Neural cell (in vitro differentiated cells): ENCODE results near the gene TBX15. TPM values are rescaled to one million over a fixed set of nuclear protein-coding genes. Genes with fewer than 3 reads are reported as not detected.

Source experiments
- H2AFZ ChIP-seq: fragments of 200-600, 300-800 bp; sonication (generic), shearing (Covaris generic); 2 replicates; pipeline ENCODE4 v1.6.0; 2014; ENCODE audit warnings: low read depth, mild to moderate bottlenecking, antibody characterized with exemption, low read length, moderate library complexity
- H3F3A ChIP-seq: fragments of 200-600 bp; shearing (Covaris generic); 2 replicates; pipeline ENCODE4 v1.6.1; 2016; ENCODE audit warnings: mild to moderate bottlenecking, moderate library complexity, mixed read lengths, antibody characterized with exemption, low read length; ENCODE audit not compliant: insufficient read depth, poor library complexity, severe bottlenecking
- H3K27ac ChIP-seq: fragments of 200-600, 300-800 bp; sonication (generic), shearing (Covaris generic); 2 replicates; pipeline ENCODE4 v1.5.1; 2014; ENCODE audit warnings: mild to moderate bottlenecking, low read length, moderate library complexity
- H3K27me3 ChIP-seq: fragments of 300-800, 200-600 bp; sonication (generic), shearing (Covaris generic); 2 replicates; pipeline ENCODE4 v1.6.0; 2014; ENCODE audit warnings: mild to moderate bottlenecking, low read depth, low read length, moderate library complexity; ENCODE audit not compliant: insufficient read depth
- H3K36me3 ChIP-seq: fragments of 300-800, 200-600 bp; sonication (generic), shearing (Covaris generic); 2 replicates; pipeline ENCODE4 v1.5.1; 2014; ENCODE audit warnings: mild to moderate bottlenecking, antibody characterized with exemption, low read length, moderate library complexity; ENCODE audit not compliant: insufficient read depth
- H3K4me2 ChIP-seq: fragments of 300-800, 200-600 bp; sonication (generic), shearing (Covaris generic); 2 replicates; pipeline ENCODE4 v1.6.0; 2014; ENCODE audit warnings: mild to moderate bottlenecking, low read length
- H3K4me3 ChIP-seq: fragments of 300-800, 200-600 bp; sonication (generic), shearing (Covaris generic); 2 replicates; pipeline ENCODE4 v1.5.1; 2014; ENCODE audit warnings: mild to moderate bottlenecking, low read length, moderate library complexity
- H3K79me2 ChIP-seq: fragments of 200-600 bp; shearing (Covaris generic); replicated peaks from 2 replicates; pipeline ENCODE4 v1.6.0; 2014; ENCODE audit warnings: mild to moderate bottlenecking, low read length, moderate library complexity; ENCODE audit not compliant: insufficient read depth
- H3K9ac ChIP-seq: fragments of 300-800, 200-600 bp; sonication (generic), shearing (Covaris generic); 2 replicates; pipeline ENCODE4 v1.6.1; 2016; ENCODE audit warnings: mild to moderate bottlenecking, low read length, mixed read lengths
- H3K9me2 ChIP-seq: fragments of 200-600 bp; shearing (Covaris generic); 2 replicates; pipeline ENCODE4 v1.6.1; 2016; ENCODE audit warnings: mild to moderate bottlenecking, low read length, mixed read lengths; ENCODE audit not compliant: insufficient read depth
- H3K9me3 ChIP-seq: fragments of 200-600, 300-800 bp; sonication (generic), shearing (Covaris generic); 2 replicates; pipeline ENCODE4 v1.6.1; 2016; ENCODE audit warnings: mild to moderate bottlenecking, mixed run types, low read length, moderate library complexity, mixed read lengths
- H4K20me1 ChIP-seq: fragments of 200-600 bp; shearing (Covaris generic); 2 replicates; pipeline ENCODE4 v1.6.1; 2016; ENCODE audit warnings: mild to moderate bottlenecking, mixed run types; ENCODE audit not compliant: insufficient read depth
- EP300 ChIP-seq: fragments of 450-650 bp; conservative IDR thresholded peaks from 2 replicates; pipeline ENCODE4 v1.6.1; 2014; ENCODE audit warnings: antibody characterized with exemption, mild to moderate bottlenecking, moderate library complexity; ENCODE audit not compliant: poor library complexity, severe bottlenecking
- EZH2 ChIP-seq: fragments of 200-600, 300-800 bp; shearing (Covaris generic), sonication (generic); IDR thresholded peaks from 2 replicates; pipeline ENCODE4 v1.6.1; 2014; ENCODE audit warnings: antibody characterized with exemption, low read length, borderline replicate concordance, mild to moderate bottlenecking; ENCODE audit not compliant: insufficient read depth, poor library complexity, severe bottlenecking
- MXI1 ChIP-seq: fragments of 450-650 bp; conservative IDR thresholded peaks from 2 replicates; pipeline ENCODE4 v1.6.1; 2014; ENCODE audit warnings: antibody characterized with exemption, mild to moderate bottlenecking; ENCODE audit not compliant: poor library complexity, severe bottlenecking
- POLR2AphosphoS5 ChIP-seq: IDR thresholded peaks from 2 replicates; pipeline ENCODE4 v1.6.1; 2012
- RAD21 ChIP-seq: fragments of 450-650 bp; conservative IDR thresholded peaks from 2 replicates; pipeline ENCODE4 v1.6.1; 2014; ENCODE audit warnings: antibody characterized with exemption, mild to moderate bottlenecking, moderate library complexity
- SMC3 ChIP-seq: fragments of 450-650 bp; conservative IDR thresholded peaks from 2 replicates; pipeline ENCODE4 v1.6.1; 2014; ENCODE audit warnings: antibody characterized with exemption, mild to moderate bottlenecking, moderate library complexity; ENCODE audit not compliant: poor library complexity
- TAF1 ChIP-seq: IDR thresholded peaks from 2 replicates; pipeline ENCODE4 v1.6.1; 2012; ENCODE audit warnings: low read depth
- polyA plus RNA-seq: library from polyadenylated mRNA; depleted of rRNA; stranded (reverse); fragments of >200 nt; gene quantifications from 2 replicates; pipeline ENCODE4 v1.2.3, GENCODE V29; 2014
- TF ChIP-seq, protein P1 (sequence below): IDR thresholded peaks from 2 replicates; pipeline ENCODE4 v1.6.1; 2012; ENCODE audit warnings: borderline replicate concordance
- TF ChIP-seq, protein P2 (sequence below): fragments of 450-650 bp; IDR thresholded peaks from 2 replicates; pipeline ENCODE4 v1.5.1; 2014; ENCODE audit warnings: antibody characterized with exemption, mild to moderate bottlenecking, moderate library complexity; ENCODE audit not compliant: poor library complexity, severe bottlenecking

Gene TBX15
- polyA plus RNA-seq, 1 donor from 2014 or later: 0.10 TPM

DNA sequence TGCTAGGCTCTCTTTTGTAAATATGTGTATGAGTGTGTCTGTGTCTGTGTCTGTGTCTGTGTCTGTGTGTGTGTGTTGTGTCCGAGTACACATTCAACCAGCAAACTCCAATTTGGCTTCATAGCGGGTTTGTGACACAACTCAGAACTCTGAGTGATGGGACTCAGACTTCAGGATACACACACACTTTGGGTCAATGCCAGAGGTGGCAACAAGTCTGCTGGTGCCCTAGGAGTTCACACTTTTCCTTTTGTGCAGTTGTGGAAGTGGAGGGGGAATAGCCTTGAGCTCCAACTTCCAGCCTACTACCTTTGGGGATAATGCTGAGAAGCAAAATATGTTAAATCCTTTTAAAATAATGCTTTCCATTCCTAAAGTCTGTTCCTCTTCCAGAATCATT is 16.6 kb upstream of the TBX15 start:
- Histone ChIP-seq H3K4me3 (no peak overlapping the region), H3K27ac (no peak overlapping the region), H3K9me2 (no peaks in the 10 kb centered on the region), H3F3A (no peaks in the 10 kb centered on the region), H3K36me3 (no peaks in the 10 kb centered on the region), H3K4me2 (no peak overlapping the region), H4K20me1 (no peaks in the 10 kb centered on the region), H3K27me3 (peaks cover 100% of the 10 kb centered on the region), H3K79me2 (no peaks in the 10 kb centered on the region), H3K9me3 (peaks cover 7% of the 10 kb centered on the region), H2AFZ (no peak overlapping the region), H3K9ac (no peak overlapping the region)
- TF ChIP-seq EP300: no peak

DNA sequence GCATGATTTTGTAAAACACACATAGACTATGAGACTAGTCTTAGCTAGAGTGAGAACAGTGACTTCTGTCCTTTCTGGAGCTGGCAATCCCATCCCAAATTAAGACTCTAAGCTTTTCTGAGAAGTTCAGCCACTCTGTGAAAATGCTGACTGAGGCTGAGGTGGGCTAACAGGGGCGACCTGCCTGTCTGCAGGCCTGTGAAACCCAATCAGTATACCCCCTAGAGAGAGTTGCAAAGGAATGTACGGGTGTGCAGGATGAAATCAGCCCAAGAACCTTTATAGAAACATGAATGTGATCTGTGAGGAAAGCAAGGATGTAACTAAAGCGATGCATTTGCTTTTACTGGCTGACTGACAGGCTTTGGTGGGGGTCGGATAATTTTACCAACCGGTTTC is 16.0 kb upstream of the TBX15 start:
- Histone ChIP-seq H3K79me2 (no peaks in the 10 kb centered on the region), H3K27ac (no peak overlapping the region), H3K4me2 (no peak overlapping the region)

More for the DNA sequence above, 16.0 kb upstream of the TBX15 start:
- no peaks in the 10 kb centered on the region for H3K9me2 ChIP-seq
- H3K9me3 ChIP-seq: peaks cover 7% of the 10 kb centered on the region
- H3K4me3 ChIP-seq: no peak overlapping the region
- no peaks in the 10 kb centered on the region for H3F3A ChIP-seq
- TF ChIP-seq RAD21 (no peak), EP300 (no peak), TAF1 (no peak), MXI1 (no peak), SMC3 (no peak), EZH2 (no peak), POLR2AphosphoS5 (no peak)
- TF ChIP-seq, protein P1, sequence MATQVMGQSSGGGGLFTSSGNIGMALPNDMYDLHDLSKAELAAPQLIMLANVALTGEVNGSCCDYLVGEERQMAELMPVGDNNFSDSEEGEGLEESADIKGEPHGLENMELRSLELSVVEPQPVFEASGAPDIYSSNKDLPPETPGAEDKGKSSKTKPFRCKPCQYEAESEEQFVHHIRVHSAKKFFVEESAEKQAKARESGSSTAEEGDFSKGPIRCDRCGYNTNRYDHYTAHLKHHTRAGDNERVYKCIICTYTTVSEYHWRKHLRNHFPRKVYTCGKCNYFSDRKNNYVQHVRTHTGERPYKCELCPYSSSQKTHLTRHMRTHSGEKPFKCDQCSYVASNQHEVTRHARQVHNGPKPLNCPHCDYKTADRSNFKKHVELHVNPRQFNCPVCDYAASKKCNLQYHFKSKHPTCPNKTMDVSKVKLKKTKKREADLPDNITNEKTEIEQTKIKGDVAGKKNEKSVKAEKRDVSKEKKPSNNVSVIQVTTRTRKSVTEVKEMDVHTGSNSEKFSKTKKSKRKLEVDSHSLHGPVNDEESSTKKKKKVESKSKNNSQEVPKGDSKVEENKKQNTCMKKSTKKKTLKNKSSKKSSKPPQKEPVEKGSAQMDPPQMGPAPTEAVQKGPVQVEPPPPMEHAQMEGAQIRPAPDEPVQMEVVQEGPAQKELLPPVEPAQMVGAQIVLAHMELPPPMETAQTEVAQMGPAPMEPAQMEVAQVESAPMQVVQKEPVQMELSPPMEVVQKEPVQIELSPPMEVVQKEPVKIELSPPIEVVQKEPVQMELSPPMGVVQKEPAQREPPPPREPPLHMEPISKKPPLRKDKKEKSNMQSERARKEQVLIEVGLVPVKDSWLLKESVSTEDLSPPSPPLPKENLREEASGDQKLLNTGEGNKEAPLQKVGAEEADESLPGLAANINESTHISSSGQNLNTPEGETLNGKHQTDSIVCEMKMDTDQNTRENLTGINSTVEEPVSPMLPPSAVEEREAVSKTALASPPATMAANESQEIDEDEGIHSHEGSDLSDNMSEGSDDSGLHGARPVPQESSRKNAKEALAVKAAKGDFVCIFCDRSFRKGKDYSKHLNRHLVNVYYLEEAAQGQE: no peak
- TF ChIP-seq, protein P2, sequence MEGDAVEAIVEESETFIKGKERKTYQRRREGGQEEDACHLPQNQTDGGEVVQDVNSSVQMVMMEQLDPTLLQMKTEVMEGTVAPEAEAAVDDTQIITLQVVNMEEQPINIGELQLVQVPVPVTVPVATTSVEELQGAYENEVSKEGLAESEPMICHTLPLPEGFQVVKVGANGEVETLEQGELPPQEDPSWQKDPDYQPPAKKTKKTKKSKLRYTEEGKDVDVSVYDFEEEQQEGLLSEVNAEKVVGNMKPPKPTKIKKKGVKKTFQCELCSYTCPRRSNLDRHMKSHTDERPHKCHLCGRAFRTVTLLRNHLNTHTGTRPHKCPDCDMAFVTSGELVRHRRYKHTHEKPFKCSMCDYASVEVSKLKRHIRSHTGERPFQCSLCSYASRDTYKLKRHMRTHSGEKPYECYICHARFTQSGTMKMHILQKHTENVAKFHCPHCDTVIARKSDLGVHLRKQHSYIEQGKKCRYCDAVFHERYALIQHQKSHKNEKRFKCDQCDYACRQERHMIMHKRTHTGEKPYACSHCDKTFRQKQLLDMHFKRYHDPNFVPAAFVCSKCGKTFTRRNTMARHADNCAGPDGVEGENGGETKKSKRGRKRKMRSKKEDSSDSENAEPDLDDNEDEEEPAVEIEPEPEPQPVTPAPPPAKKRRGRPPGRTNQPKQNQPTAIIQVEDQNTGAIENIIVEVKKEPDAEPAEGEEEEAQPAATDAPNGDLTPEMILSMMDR: no peak
- peaks cover 100% of the 10 kb centered on the region for H3K27me3 ChIP-seq
- H3K9ac ChIP-seq: no peak overlapping the region
- H2AFZ ChIP-seq: no peak overlapping the region
- H4K20me1 ChIP-seq: no peaks in the 10 kb centered on the region
- H3K36me3 ChIP-seq: no peaks in the 10 kb centered on the region
